ENCODE results near the gene KCMF1. TPM values are rescaled to one million over a fixed set of nuclear protein-coding genes. Genes with fewer than 3 reads are reported as not detected.

Gene KCMF1
- total and polyA plus RNA-seq, 11 donors: 10.9 to 104 (median 80.0) TPM

DNA sequence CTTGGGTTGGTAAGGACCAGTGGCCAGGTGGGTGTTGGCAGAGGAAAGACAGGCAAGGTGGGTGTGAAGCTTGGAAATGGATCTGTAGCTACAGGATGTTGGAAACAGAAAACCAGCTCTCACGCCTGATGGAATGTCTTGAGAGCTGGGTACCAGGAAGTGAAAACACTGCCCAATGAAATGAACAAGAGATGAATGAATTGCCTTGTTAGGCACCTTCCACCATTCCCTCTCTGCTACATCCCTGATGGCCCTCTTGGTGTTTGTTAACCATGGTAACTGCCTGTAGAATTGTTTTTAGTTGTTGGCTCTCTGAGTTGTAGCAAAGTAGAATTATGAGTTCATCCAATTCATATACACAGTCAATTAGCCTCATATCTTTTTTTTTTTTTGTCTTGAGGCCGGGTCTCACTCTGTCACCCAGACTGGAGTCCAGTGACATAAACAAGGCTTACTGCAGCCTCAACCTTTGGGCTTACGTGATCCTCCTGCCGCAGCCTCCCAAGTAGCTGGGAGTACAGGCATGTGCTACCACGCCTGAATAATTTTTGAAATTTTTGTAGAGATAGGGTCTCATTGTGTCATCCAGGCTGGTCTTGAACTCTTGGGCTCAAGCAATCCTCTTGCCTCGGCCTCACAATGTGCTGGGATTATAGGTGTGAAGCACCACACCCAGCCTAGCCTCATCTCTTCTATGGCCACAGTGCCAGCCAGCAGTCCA lies 9.5 kb downstream of the KCMF1 start:
- intact Hi-C loops (cut with DNase I): no loop called here
- no peak overlapping the region for H3K27ac ChIP-seq
- no peaks in the 10 kb centered on the region for H3K9me3 ChIP-seq
- peaks cover 0 to 6% (median 0%) of the 10 kb centered on the region in 9 donors for H3K36me3 ChIP-seq
- no peak overlapping the region for H3K4me3 ChIP-seq
- no peak for TF ChIP-seq POLR2A (IDR thresholded peaks at IDR 0.05)
- TF ChIP-seq, protein P1, sequence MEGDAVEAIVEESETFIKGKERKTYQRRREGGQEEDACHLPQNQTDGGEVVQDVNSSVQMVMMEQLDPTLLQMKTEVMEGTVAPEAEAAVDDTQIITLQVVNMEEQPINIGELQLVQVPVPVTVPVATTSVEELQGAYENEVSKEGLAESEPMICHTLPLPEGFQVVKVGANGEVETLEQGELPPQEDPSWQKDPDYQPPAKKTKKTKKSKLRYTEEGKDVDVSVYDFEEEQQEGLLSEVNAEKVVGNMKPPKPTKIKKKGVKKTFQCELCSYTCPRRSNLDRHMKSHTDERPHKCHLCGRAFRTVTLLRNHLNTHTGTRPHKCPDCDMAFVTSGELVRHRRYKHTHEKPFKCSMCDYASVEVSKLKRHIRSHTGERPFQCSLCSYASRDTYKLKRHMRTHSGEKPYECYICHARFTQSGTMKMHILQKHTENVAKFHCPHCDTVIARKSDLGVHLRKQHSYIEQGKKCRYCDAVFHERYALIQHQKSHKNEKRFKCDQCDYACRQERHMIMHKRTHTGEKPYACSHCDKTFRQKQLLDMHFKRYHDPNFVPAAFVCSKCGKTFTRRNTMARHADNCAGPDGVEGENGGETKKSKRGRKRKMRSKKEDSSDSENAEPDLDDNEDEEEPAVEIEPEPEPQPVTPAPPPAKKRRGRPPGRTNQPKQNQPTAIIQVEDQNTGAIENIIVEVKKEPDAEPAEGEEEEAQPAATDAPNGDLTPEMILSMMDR (IDR thresholded peaks at IDR 0.05): no peak
- peaks cover 0 to 72% (median 26%) of the 10 kb centered on the region in 12 donors for H3K4me1 ChIP-seq
- no peaks in the 10 kb centered on the region for H3K27me3 ChIP-seq
- 88 to 95% (median 93%) methylated on average over 6 of the region's 6 CpGs for WGBS, 4 donors
- DNase-seq (no peak), ATAC-seq (no peak)

DNA sequence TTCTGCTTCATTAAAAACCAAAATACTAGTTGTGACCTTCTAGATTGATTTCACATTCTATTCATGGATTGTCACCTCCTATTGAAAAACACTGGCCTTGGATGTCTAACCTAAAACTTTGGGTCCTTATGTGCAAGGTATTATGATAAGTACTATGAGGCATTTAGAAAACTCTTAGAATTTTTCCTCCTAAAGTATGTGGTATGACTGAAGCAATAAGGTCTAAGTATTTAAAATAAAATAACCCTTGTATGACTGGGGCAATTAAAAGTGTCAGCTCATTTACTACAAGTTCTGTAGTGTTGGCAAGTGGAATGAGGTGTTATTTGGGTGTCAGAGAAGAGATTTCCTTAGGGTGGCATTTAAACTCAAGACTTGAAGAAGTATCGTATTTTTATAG lies 15.1 kb downstream of the KCMF1 start:
- Histone ChIP-seq H3K4me1 (peaks cover 0 to 90% (median 51%) of the 10 kb centered on the region in 12 donors), H3K36me3 (no peaks in the 10 kb centered on the region), H3K9me3 (no peaks in the 10 kb centered on the region), H3K27ac (no peak overlapping the region), H3K4me3 (no peak overlapping the region), H3K27me3 (no peaks in the 10 kb centered on the region)
- ATAC-seq (no peak), DNase-seq (no peak)
- TF ChIP-seq, protein P1 (IDR thresholded peaks at IDR 0.05): no peak
- no peak for TF ChIP-seq POLR2A (IDR thresholded peaks at IDR 0.05)
- intact Hi-C loops (cut with DNase I): no loop called here
- WGBS, 4 donors: 89 to 98% (median 92%) methylated on average over 1 of the region's 1 CpG

DNA sequence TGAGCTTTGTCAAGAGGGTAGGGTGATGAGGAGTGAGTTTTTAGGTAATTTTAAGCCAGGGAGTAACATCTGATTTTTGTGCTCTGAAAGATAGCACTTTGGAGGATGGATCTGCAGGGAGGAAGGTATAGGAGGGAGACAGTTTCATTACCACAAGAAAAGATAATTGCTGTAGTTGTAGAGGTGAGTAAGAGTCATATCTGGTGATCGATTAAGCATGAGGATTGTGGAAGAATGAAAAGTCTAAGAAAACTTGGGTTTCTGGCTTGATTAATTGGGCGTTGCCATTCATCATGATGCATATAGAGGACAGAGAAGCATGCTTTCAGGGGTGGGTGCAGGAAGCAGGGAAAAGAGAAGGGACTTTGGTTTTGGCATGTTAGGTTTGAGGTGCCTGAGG lies 18.5 kb downstream of the KCMF1 start:
- peaks cover 0 to 94% (median 61%) of the 10 kb centered on the region in 12 donors for H3K4me1 ChIP-seq
- no peaks in the 10 kb centered on the region for H3K27me3 ChIP-seq
- no peak overlapping the region for H3K27ac ChIP-seq
- peaks cover 0 to under 1% (median 0%) of the 10 kb centered on the region in 9 donors for H3K36me3 ChIP-seq
- WGBS, 4 donors: 92 to 95% (median 94%) methylated on average over 2 of the region's 2 CpGs
- no peaks in the 10 kb centered on the region for H3K9me3 ChIP-seq
- intact Hi-C loops (cut with DNase I): no loop called here
- DNase-seq (no peak), ATAC-seq (no peak)
- no peak for TF ChIP-seq POLR2A (IDR thresholded peaks at IDR 0.05)
- TF ChIP-seq, protein P1 (IDR thresholded peaks at IDR 0.05): no peak
- no peak overlapping the region for H3K4me3 ChIP-seq

DNA sequence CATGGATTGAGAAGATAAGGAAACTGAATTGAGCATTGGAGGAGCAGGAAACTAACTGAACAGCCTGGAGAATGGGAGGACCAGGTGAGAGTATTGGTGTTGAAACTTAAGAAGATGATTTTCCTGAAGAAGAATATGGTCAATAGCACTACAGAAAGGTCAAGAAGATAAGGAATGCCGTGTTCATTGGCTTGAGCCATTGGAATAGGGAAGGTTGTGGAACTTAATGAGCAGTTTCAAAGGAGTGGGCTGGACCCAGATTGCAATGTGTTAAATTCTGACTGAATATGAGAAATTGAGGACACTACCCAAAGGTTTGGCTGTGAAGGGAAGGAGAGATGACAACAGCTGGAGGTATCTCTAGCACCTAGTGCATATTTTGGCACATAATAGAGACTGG lies 19.0 kb downstream of the KCMF1 start:
- ATAC-seq (no peak), DNase-seq (no peak)
- Histone ChIP-seq H3K36me3 (peaks cover 0 to 3% (median 0%) of the 10 kb centered on the region in 9 donors), H3K4me3 (no peak overlapping the region), H3K4me1 (peaks cover 0 to 94% (median 59%) of the 10 kb centered on the region in 12 donors), H3K27me3 (no peaks in the 10 kb centered on the region), H3K9me3 (no peaks in the 10 kb centered on the region), H3K27ac (no peak overlapping the region)
- TF ChIP-seq, protein P1 (IDR thresholded peaks at IDR 0.05): no peak
- no peak for TF ChIP-seq POLR2A (IDR thresholded peaks at IDR 0.05)
- intact Hi-C loops (cut with DNase I): no loop called here
- WGBS, 4 donors: 46 to 63% (median 58%) methylated on average over 1 of the region's 1 CpG

Measured in heart left ventricle (tissue), 16 donors.